HepG2 (cell line): ENCODE measurements around the gene ZBTB46. TPM values are rescaled to one million over a fixed set of nuclear protein-coding genes. Genes with fewer than 3 reads are reported as not detected.

ENCODE experiments used
- DMTF1 ChIP-seq: sonication (generic); formaldehyde crosslinking; IDR thresholded peaks from 2 replicates; pipeline ENCODE4 v1.4.0; 2020; ENCODE audit warnings: mild to moderate bottlenecking, missing genetic modification reagents
- FOXC1 ChIP-seq: sonication (generic); formaldehyde crosslinking; IDR thresholded peaks from 2 replicates; pipeline ENCODE4 v1.8.0; 2022; ENCODE audit warnings: mild to moderate bottlenecking, missing genetic modification reagents, borderline replicate concordance
- HDAC6 ChIP-seq: fragments of 200-600 bp; sonication (generic); IDR thresholded peaks from 2 replicates; pipeline ENCODE4 v1.7.0; 2017; ENCODE audit warnings: mild to moderate bottlenecking, antibody characterized with exemption, low read length, low read depth
- HOXA5 ChIP-seq: sonication (generic); formaldehyde crosslinking; IDR thresholded peaks from 2 replicates; pipeline ENCODE4 v1.4.0; 2020; ENCODE audit warnings: missing genetic modification reagents
- JARID2 ChIP-seq: sonication (generic); formaldehyde crosslinking; IDR thresholded peaks from 2 replicates; pipeline ENCODE4 v1.8.1; 2023; ENCODE audit warnings: missing genetic modification reagents, inconsistent platforms; ENCODE audit not compliant: insufficient replicate concordance
- JDP2 ChIP-seq: sonication (generic); formaldehyde crosslinking; IDR thresholded peaks from 2 replicates; pipeline ENCODE4 v1.8.1; 2022; ENCODE audit warnings: missing genetic modification reagents, borderline replicate concordance
- KLF9 ChIP-seq: IDR thresholded peaks from 2 replicates; pipeline ENCODE4 v1.6.1; 2016; ENCODE audit warnings: low read depth
- NFYB ChIP-seq: sonication (generic); formaldehyde crosslinking; IDR thresholded peaks from 2 replicates; pipeline ENCODE4 v1.4.0; 2020; ENCODE audit warnings: missing genetic modification reagents
- PPARG ChIP-seq: conservative IDR thresholded peaks from 2 replicates; pipeline ENCODE4 v1.6.1; 2016; ENCODE audit warnings: missing biosample characterization, missing genetic modification reagents
- RFXANK ChIP-seq: IDR thresholded peaks from 2 replicates; pipeline ENCODE4 v1.6.1; 2016
- RXRB ChIP-seq: IDR thresholded peaks from 2 replicates; pipeline ENCODE4 v1.6.1; 2016; ENCODE audit warnings: borderline replicate concordance, missing genetic modification reagents, missing compliant biosample characterization
- TFE3 ChIP-seq: IDR thresholded peaks from 2 replicates; pipeline ENCODE4 v1.6.1; 2016
- TP53 ChIP-seq: sonication (generic); formaldehyde crosslinking; conservative IDR thresholded peaks from 2 replicates; pipeline ENCODE4 v1.4.0; 2020; ENCODE audit warnings: missing genetic modification reagents
- USF2 ChIP-seq, 2 experiments: sonication (generic) in 1 of 2; formaldehyde crosslinking in 1 of 2; IDR thresholded peaks; 2 replicates each; pipeline versions ENCODE4 v1.5.1 to v1.6.1; 2011 to 2020; ENCODE audit warnings: borderline replicate concordance in 1 of 2, low read depth in 1 of 2, low read length in 1 of 2, mild to moderate bottlenecking in 1 of 2, missing genetic modification reagents in 1 of 2, moderate library complexity in 1 of 2
- ZFP36L1 ChIP-seq: sonication (generic); formaldehyde crosslinking; IDR thresholded peaks from 2 replicates; pipeline ENCODE4 v1.8.0; 2022; ENCODE audit warnings: mild to moderate bottlenecking, missing genetic modification reagents, moderate library complexity
- ZNF383 ChIP-seq: sonication (generic); formaldehyde crosslinking; IDR thresholded peaks from 2 replicates; pipeline ENCODE4 v1.4.0; 2020; ENCODE audit warnings: missing genetic modification reagents, mild to moderate bottlenecking, borderline replicate concordance
- ZNF431 ChIP-seq: sonication (generic); formaldehyde crosslinking; IDR thresholded peaks from 2 replicates; pipeline ENCODE4 v1.9.0; 2022; ENCODE audit warnings: missing genetic modification reagents, low read depth, mild to moderate bottlenecking, borderline replicate concordance
- ZNF484 ChIP-seq: sonication (generic); formaldehyde crosslinking; IDR thresholded peaks from 2 replicates; pipeline ENCODE4 v1.5.1; 2020; ENCODE audit warnings: mild to moderate bottlenecking, low read depth, missing genetic modification reagents, borderline replicate concordance
- polyA plus RNA-seq, 8 experiments: library from polyadenylated mRNA; depleted of rRNA in 3 of 8; stranded (reverse) in 7 of 8; unstranded in 1 of 8; fragments of >200 nt; fragmentation: Illumina TruSeq in 4 of 8; extraction: Trizol in 4 of 8; gene quantifications; 2 replicates each; pipeline versions ENCODE4 v1.2.1 to v1.2.3, GENCODE V29; 2011 to 2016; ENCODE audit warnings: low read depth in 4 of 8, missing spikeins in 1 of 8, mixed read lengths in 1 of 8; ENCODE audit not compliant: insufficient read depth in 1 of 8
- total RNA-seq, 5 experiments: library from RNA; depleted of rRNA; stranded (reverse); fragments of >200 nt; fragmentation: Illumina TruSeq; extraction: Trizol; gene quantifications; 2 replicates each; pipeline ENCODE4 v1.2.3, GENCODE V29; 2016; ENCODE audit warnings: low read depth in 1 of 5
- TF ChIP-seq, protein P1 (sequence below): sonication (generic); formaldehyde crosslinking; IDR thresholded peaks from 2 replicates; pipeline ENCODE4 v1.9.0; 2021; ENCODE audit warnings: missing genetic modification reagents, mild to moderate bottlenecking, borderline replicate concordance
- TF ChIP-seq, protein P2 (sequence below): sonication (generic); formaldehyde crosslinking; conservative IDR thresholded peaks from 2 replicates; pipeline ENCODE4 v1.8.1; 2023; ENCODE audit warnings: missing genetic modification reagents

ZBTB46 gene
- total and polyA plus RNA-seq, 2 of the 13 experiments (the other 11 are each of a cell fraction or from before 2014, with no cell fraction given), result 1.6 to 13.5 TPM

DNA sequence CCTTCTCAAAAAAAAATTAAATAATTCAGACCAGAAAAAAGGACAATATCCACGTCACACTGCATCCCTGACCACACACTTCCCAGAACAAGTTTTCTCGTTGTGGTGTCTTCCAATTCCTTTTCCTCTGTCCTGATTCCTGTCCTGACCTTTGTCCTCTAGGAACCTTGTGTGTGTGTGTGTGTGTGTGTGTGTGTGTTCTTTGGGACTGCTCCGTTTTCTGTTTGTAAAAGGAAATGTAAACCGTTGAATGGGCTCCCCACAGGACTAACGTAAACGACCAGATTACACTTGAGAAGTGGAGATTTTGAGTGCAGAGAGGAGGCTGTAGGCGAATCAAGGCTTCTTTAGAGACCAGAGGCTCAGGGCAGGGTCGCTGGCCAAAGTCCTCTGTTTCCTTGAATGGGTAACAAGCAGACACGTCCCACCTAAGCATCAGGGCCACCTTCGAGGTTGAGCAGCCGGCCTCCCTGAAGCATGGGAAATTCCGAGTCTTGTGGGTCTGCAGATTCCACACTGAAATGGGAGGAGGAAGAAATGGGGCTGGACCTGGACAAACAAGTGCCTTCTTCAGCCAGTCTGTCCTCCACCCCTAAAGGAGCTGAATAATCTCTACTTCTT, 7.3 kb downstream of the ZBTB46 start (continued):
- TF ChIP-seq, protein P1, sequence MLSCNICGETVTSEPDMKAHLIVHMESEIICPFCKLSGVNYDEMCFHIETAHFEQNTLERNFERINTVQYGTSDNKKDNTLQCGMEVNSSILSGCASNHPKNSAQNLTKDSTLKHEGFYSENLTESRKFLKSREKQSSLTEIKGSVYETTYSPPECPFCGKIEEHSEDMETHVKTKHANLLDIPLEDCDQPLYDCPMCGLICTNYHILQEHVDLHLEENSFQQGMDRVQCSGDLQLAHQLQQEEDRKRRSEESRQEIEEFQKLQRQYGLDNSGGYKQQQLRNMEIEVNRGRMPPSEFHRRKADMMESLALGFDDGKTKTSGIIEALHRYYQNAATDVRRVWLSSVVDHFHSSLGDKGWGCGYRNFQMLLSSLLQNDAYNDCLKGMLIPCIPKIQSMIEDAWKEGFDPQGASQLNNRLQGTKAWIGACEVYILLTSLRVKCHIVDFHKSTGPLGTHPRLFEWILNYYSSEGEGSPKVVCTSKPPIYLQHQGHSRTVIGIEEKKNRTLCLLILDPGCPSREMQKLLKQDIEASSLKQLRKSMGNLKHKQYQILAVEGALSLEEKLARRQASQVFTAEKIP (CRISPR knock-in tag), result no peak
- TF ChIP-seq ZFP36L1 (CRISPR knock-in tag) (no peak), KLF9 (CRISPR knock-in tag) (no peak), ZNF383 (no peak), HOXA5 (CRISPR knock-in tag) (no peak), JDP2 (CRISPR knock-in tag) (no peak), NFYB (CRISPR knock-in tag) (no peak), USF2 (IDR thresholded peaks at IDR 0.05; ENCODE audit: low read depth, low read length) (no peak), USF2 (CRISPR knock-in tag; IDR thresholded peaks at IDR 0.05; ENCODE audit: borderline replicate concordance) (no peak), ZNF484 (CRISPR knock-in tag) (no peak), RFXANK (CRISPR knock-in tag) (no peak), TP53 (CRISPR knock-in tag) (no peak), HDAC6 (no peak), ZNF431 (CRISPR knock-in tag) (no peak), RXRB (CRISPR knock-in tag) (0 out of 2 replicates have a peak, but pooled peaks have one; percentile 34), PPARG (CRISPR knock-in tag) (no peak), JARID2 (CRISPR knock-in tag) (no peak), FOXC1 (CRISPR knock-in tag) (peak; percentile 49; the same call in 1 of the 2 replicates), TFE3 (no peak), DMTF1 (CRISPR knock-in tag) (no peak)
- TF ChIP-seq, protein P2, sequence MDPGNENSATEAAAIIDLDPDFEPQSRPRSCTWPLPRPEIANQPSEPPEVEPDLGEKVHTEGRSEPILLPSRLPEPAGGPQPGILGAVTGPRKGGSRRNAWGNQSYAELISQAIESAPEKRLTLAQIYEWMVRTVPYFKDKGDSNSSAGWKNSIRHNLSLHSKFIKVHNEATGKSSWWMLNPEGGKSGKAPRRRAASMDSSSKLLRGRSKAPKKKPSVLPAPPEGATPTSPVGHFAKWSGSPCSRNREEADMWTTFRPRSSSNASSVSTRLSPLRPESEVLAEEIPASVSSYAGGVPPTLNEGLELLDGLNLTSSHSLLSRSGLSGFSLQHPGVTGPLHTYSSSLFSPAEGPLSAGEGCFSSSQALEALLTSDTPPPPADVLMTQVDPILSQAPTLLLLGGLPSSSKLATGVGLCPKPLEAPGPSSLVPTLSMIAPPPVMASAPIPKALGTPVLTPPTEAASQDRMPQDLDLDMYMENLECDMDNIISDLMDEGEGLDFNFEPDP, result 0 out of 2 replicates have a peak, but pooled peaks have one; percentile 6
